ENCODE measurements around the gene PTBP3.
A peak's percentile ranks its signal among the peaks of the same experiment; 100 is the strongest.

The PTBP3 gene

GRCh38 chr9:112332214-112332613, 1.2 kb downstream of the PTBP3 start:
- Histone ChIP-seq H3K9ac (ENCODE audit: low read depth, low read length, poor library complexity, severe bottlenecking) (peak overlapping the region; percentile 98), H3K9me2 (replicated peaks; ENCODE audit: low read depth, low read length) (no peaks in the 10 kb centered on the region), H3K79me2 (ENCODE audit: insufficient read depth, low read length) (peaks cover 57% of the 10 kb centered on the region), H3K4me3 (ENCODE audit: low read length, poor library complexity, severe bottlenecking) (peak overlapping the region; percentile 81), H2AFZ (ENCODE audit: low read length) (peak overlapping the region; percentile 90; the same call in 1 of the 2 replicates), H3K4me1 (ENCODE audit: insufficient read depth, low read length, poor library complexity, severe bottlenecking) (peaks cover 50% of the 10 kb centered on the region), H3K9me3 (ENCODE audit: insufficient read depth, low read depth, low read length) (no peaks in the 10 kb centered on the region), H3F3A (ENCODE audit: low read depth) (no peaks in the 10 kb centered on the region), H3K36me3 (ENCODE audit: insufficient read depth, low read length) (no peaks in the 10 kb centered on the region), H3K4me2 (ENCODE audit: low read depth, low read length, poor library complexity, severe bottlenecking) (peak overlapping the region; percentile 92), H3K27me3 (ENCODE audit: insufficient read depth, low read length, poor library complexity, severe bottlenecking) (no peaks in the 10 kb centered on the region), H4K20me1 (ENCODE audit: insufficient read depth, low read length, poor library complexity, severe bottlenecking) (peaks cover 49% of the 10 kb centered on the region)
- no peak for TF ChIP-seq EZH2phosphoT487 (IDR thresholded peaks at IDR 0.05; ENCODE audit: borderline replicate concordance)
- no peak for TF ChIP-seq CTCF (conservative IDR thresholded peaks at IDR 0.05; ENCODE audit: low read length)

- Histone ChIP-seq H3K9ac (ENCODE audit: low read depth, low read length, poor library complexity, severe bottlenecking) (peak overlapping the region; percentile 98), H2AFZ (ENCODE audit: low read length) (no peak overlapping the region), H3K36me3 (ENCODE audit: insufficient read depth, low read length) (no peaks in the 10 kb centered on the region), H3K27me3 (ENCODE audit: insufficient read depth, low read length, poor library complexity, severe bottlenecking) (no peaks in the 10 kb centered on the region), H3K4me1 (ENCODE audit: insufficient read depth, low read length, poor library complexity, severe bottlenecking) (peaks cover 54% of the 10 kb centered on the region), H4K20me1 (ENCODE audit: insufficient read depth, low read length, poor library complexity, severe bottlenecking) (peaks cover 55% of the 10 kb centered on the region), H3F3A (ENCODE audit: low read depth) (no peaks in the 10 kb centered on the region), H3K9me2 (replicated peaks; ENCODE audit: low read depth, low read length) (no peaks in the 10 kb centered on the region), H3K79me2 (ENCODE audit: insufficient read depth, low read length) (peaks cover 63% of the 10 kb centered on the region), H3K4me2 (ENCODE audit: low read depth, low read length, poor library complexity, severe bottlenecking) (peak overlapping the region; percentile 92), H3K9me3 (ENCODE audit: insufficient read depth, low read depth, low read length) (no peaks in the 10 kb centered on the region), H3K4me3 (ENCODE audit: low read length, poor library complexity, severe bottlenecking) (peak overlapping the region; percentile 81)
- TF ChIP-seq CTCF (conservative IDR thresholded peaks at IDR 0.05; ENCODE audit: low read length): no peak
- TF ChIP-seq EZH2phosphoT487 (IDR thresholded peaks at IDR 0.05; ENCODE audit: borderline replicate concordance): no peak
Observed at GRCh38 chr9:112331674-112331952, 1.8 kb downstream of the PTBP3 start.

- Histone ChIP-seq H3K9me3 (ENCODE audit: insufficient read depth, low read depth, low read length) (no peaks in the 10 kb centered on the region), H3K4me1 (ENCODE audit: insufficient read depth, low read length, poor library complexity, severe bottlenecking) (peaks cover 56% of the 10 kb centered on the region), H3K9ac (ENCODE audit: low read depth, low read length, poor library complexity, severe bottlenecking) (no peak overlapping the region), H3K79me2 (ENCODE audit: insufficient read depth, low read length) (peaks cover 93% of the 10 kb centered on the region), H3K27me3 (ENCODE audit: insufficient read depth, low read length, poor library complexity, severe bottlenecking) (no peaks in the 10 kb centered on the region), H3K36me3 (ENCODE audit: insufficient read depth, low read length) (peaks cover 5% of the 10 kb centered on the region; the same call in 1 of the 2 replicates), H3K9me2 (replicated peaks; ENCODE audit: low read depth, low read length) (no peaks in the 10 kb centered on the region), H3K4me3 (ENCODE audit: low read length, poor library complexity, severe bottlenecking) (peak overlapping the region; percentile 41), H4K20me1 (ENCODE audit: insufficient read depth, low read length, poor library complexity, severe bottlenecking) (peaks cover 79% of the 10 kb centered on the region), H2AFZ (ENCODE audit: low read length) (no peak overlapping the region), H3K4me2 (ENCODE audit: low read depth, low read length, poor library complexity, severe bottlenecking) (peak overlapping the region; percentile 46), H3F3A (ENCODE audit: low read depth) (no peaks in the 10 kb centered on the region)
- TF ChIP-seq CTCF (conservative IDR thresholded peaks at IDR 0.05; ENCODE audit: low read length): no peak
- TF ChIP-seq EZH2phosphoT487 (IDR thresholded peaks at IDR 0.05; ENCODE audit: borderline replicate concordance): no peak
Observed at GRCh38 chr9:112328545-112328944, 4.9 kb downstream of the PTBP3 start.

All from Loucy (cell line).